HEK293T (cell line): ENCODE results near the gene ECE2.

Source experiments
- CTCF ChIA-PET: fragments of 350-600 bp; formaldehyde crosslinking; extraction: SDS; loops from one replicate; lab custom pipeline; 2021; ENCODE audit warnings: antibody characterized with exemption, inconsistent platforms; lab: Yijun Ruan, JAX
- POLR2A ChIA-PET: fragments of 350-600 bp; formaldehyde crosslinking; extraction: SDS; loops from one replicate; lab custom pipeline; 2020; ENCODE audit warnings: antibody characterized with exemption, inconsistent platforms; lab: Yijun Ruan, JAX
- DNase-seq: peaks from one replicate; pipeline ENCODE4 v3.0.0; 2012; ENCODE audit warnings: mixed read lengths; ENCODE audit errors: extremely low spot score
- ARNT ChIP-seq: fragments of 450-650 bp; IDR thresholded peaks from 2 replicates; pipeline ENCODE4 v1.6.1; 2017; ENCODE audit warnings: mild to moderate bottlenecking
- BHLHE40 ChIP-seq: fragments of 450-650 bp; IDR thresholded peaks from 2 replicates; pipeline ENCODE4 v1.6.1; 2016; ENCODE audit warnings: mild to moderate bottlenecking, moderate library complexity, borderline replicate concordance
- CTBP1 ChIP-seq: fragments of 450-650 bp; IDR thresholded peaks from 2 replicates; pipeline ENCODE4 v1.6.1; 2016; ENCODE audit warnings: borderline replicate concordance
- ELF4 ChIP-seq: fragments of 450-650 bp; IDR thresholded peaks from 2 replicates; pipeline ENCODE4 v1.6.1; 2017; ENCODE audit warnings: antibody characterized with exemption
- FOXA1 ChIP-seq: fragments of 450-650 bp; IDR thresholded peaks from 2 replicates; pipeline ENCODE4 v1.6.1; 2016; ENCODE audit warnings: mild to moderate bottlenecking
- FOXK2 ChIP-seq: fragments of 450-650 bp; IDR thresholded peaks from 2 replicates; pipeline ENCODE4 v1.6.1; 2016; ENCODE audit warnings: mild to moderate bottlenecking
- FOXM1 ChIP-seq: fragments of 450-650 bp; IDR thresholded peaks from 2 replicates; pipeline ENCODE4 v1.6.1; 2017; ENCODE audit warnings: mild to moderate bottlenecking, borderline replicate concordance
- HDGF ChIP-seq: fragments of 450-650 bp; IDR thresholded peaks from 2 replicates; pipeline ENCODE4 v1.6.1; 2017; ENCODE audit warnings: antibody characterized with exemption, borderline replicate concordance
- L3MBTL2 ChIP-seq: fragments of 450-650 bp; conservative IDR thresholded peaks from 2 replicates; pipeline ENCODE4 v1.6.1; 2016; ENCODE audit warnings: mild to moderate bottlenecking
- LEF1 ChIP-seq: fragments of 450-650 bp; IDR thresholded peaks from 2 replicates; pipeline ENCODE4 v1.6.1; 2017; ENCODE audit warnings: mild to moderate bottlenecking, borderline replicate concordance
- NFRKB ChIP-seq: fragments of 450-650 bp; IDR thresholded peaks from 2 replicates; pipeline ENCODE4 v1.6.1; 2016; ENCODE audit warnings: mild to moderate bottlenecking, moderate library complexity
- SP1 ChIP-seq: fragments of 450-650 bp; IDR thresholded peaks from 2 replicates; pipeline ENCODE4 v1.6.1; 2017
- SUZ12 ChIP-seq: fragments of 450-650 bp; IDR thresholded peaks from 2 replicates; pipeline ENCODE4 v1.6.1; 2016; ENCODE audit warnings: mild to moderate bottlenecking
- TARDBP ChIP-seq: fragments of 450-650 bp; IDR thresholded peaks from 2 replicates; pipeline ENCODE4 v1.6.1; 2016
- ZNF384 ChIP-seq: fragments of 450-650 bp; IDR thresholded peaks from 2 replicates; pipeline ENCODE4 v1.6.1; 2016
- TF ChIP-seq, protein P1 (sequence below): fragments of 450-650 bp; IDR thresholded peaks from 2 replicates; pipeline ENCODE4 v1.6.1; 2016

ECE2 gene

GRCh38 chr3:184235381-184236032 lies 40.3 kb upstream of the ECE2 start:
- POLR2A ChIA-PET, result interaction anchor here (2.5 kb wide), 1 partner anchor 7 kb away, joined by 8 read pairs; the partner anchor contains the start of gene VWA5B2
- TF ChIP-seq FOXK2 (no peak), FOXM1 (no peak), FOXA1 (no peak), BHLHE40 (no peak), SUZ12 (no peak), ZNF384 (no peak), ARNT (no peak), TARDBP (no peak), CTBP1 (no peak), SP1 (no peak), ELF4 (no peak), NFRKB (no peak), HDGF (no peak)
- TF ChIP-seq, protein P1, sequence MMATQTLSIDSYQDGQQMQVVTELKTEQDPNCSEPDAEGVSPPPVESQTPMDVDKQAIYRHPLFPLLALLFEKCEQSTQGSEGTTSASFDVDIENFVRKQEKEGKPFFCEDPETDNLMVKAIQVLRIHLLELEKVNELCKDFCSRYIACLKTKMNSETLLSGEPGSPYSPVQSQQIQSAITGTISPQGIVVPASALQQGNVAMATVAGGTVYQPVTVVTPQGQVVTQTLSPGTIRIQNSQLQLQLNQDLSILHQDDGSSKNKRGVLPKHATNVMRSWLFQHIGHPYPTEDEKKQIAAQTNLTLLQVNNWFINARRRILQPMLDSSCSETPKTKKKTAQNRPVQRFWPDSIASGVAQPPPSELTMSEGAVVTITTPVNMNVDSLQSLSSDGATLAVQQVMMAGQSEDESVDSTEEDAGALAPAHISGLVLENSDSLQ, result no peak
- no peak for DNase-seq
- CTCF ChIA-PET, result no interaction called here

DNA sequence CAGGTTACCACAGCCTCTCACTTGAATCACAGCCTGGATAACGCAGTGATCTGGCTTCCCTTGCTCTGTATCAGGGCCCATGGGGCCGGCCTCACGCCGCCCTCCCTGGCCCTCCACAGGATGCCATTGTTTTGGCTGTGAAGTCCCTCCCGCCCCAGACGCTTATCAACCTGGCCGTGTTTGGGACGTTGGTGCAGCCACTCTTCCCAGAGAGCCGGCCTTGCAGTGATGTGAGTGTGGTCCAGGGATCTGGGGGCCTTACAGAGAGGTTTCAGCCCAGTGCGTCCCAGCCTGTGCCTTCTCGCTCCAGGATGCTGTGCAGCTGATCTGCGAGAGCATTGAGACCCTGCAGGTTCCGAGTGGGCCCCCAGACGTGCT lies 39.8 kb upstream of the ECE2 start:
- no peak for TF ChIP-seq ZNF384
- no peak for TF ChIP-seq FOXM1
- TF ChIP-seq SUZ12, result no peak
- no peak for TF ChIP-seq SP1
- no peak for TF ChIP-seq CTBP1
- no peak for TF ChIP-seq TARDBP
- no peak for TF ChIP-seq ELF4
- no peak for TF ChIP-seq LEF1
- no peak for TF ChIP-seq L3MBTL2
- TF ChIP-seq, protein P1, result no peak
- TF ChIP-seq FOXK2, result no peak
- TF ChIP-seq FOXA1, result no peak
- no peak for TF ChIP-seq BHLHE40
- TF ChIP-seq HDGF, result no peak
- TF ChIP-seq ARNT, result no peak
- no peak for TF ChIP-seq NFRKB
- DNase-seq, result no peak
- POLR2A ChIA-PET, result interaction anchor here (2.5 kb wide), 1 partner anchor 7 kb away, joined by 8 read pairs; the partner anchor contains the start of gene VWA5B2
- CTCF ChIA-PET, result interaction anchor here (1.2 to 1.6 kb wide), 2 partner anchors 8 to 10 kb away, joined by 3 to 6 read pairs; no protein-coding TSS in a partner anchor

DNA sequence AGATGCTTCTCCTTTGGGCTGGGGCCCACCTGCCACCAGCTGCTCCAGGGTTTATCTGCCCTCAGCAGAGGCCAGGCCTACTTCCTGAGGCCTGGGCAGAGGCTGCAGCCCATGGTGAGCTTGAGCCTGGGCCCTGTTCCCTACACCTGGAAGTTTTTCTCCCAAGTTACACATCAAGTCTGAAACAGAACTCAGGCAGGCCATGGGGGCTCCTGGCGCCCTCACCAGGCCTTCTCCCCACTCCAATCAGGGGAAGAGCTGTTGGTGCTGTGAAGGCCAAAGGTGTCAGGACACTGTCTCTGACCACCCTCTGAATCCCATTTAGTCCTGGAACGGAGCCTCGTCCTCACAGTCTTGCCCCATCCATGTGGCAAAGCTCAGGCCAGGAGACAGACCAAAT lies 39.2 kb upstream of the ECE2 start:
- POLR2A ChIA-PET, result interaction anchor here (2.5 kb wide), 1 partner anchor 8 kb away, joined by 8 read pairs; the partner anchor contains the start of gene VWA5B2
- DNase-seq, result no peak
- no peak for TF ChIP-seq LEF1
- TF ChIP-seq FOXK2, result no peak
- no peak for TF ChIP-seq FOXM1
- no peak for TF ChIP-seq CTBP1
- TF ChIP-seq ARNT, result no peak
- no peak for TF ChIP-seq ELF4
- no peak for TF ChIP-seq ZNF384
- TF ChIP-seq, protein P1, result no peak
- TF ChIP-seq SP1, result no peak
- no peak for TF ChIP-seq FOXA1
- TF ChIP-seq SUZ12, result no peak
- TF ChIP-seq BHLHE40, result no peak
- no peak for TF ChIP-seq NFRKB
- TF ChIP-seq HDGF, result no peak
- no peak for TF ChIP-seq TARDBP
- no peak for TF ChIP-seq L3MBTL2
- CTCF ChIA-PET, result interaction anchor here (1.2 to 1.6 kb wide), 2 partner anchors 9 to 10 kb away, joined by 3 to 6 read pairs; no protein-coding TSS in a partner anchor

GRCh38 chr3:184237211-184237610 lies 38.6 kb upstream of the ECE2 start:
- POLR2A ChIA-PET, result interaction anchor here (2.5 kb wide), 1 partner anchor 8 kb away, joined by 8 read pairs; the partner anchor contains the start of gene VWA5B2
- TF ChIP-seq TARDBP, result no peak
- no peak for TF ChIP-seq BHLHE40
- no peak for TF ChIP-seq L3MBTL2
- TF ChIP-seq LEF1, result no peak
- no peak for TF ChIP-seq NFRKB
- TF ChIP-seq FOXA1, result no peak
- no peak for TF ChIP-seq ARNT
- TF ChIP-seq SP1, result no peak
- TF ChIP-seq FOXK2, result no peak
- no peak for TF ChIP-seq SUZ12
- no peak for TF ChIP-seq FOXM1
- TF ChIP-seq ELF4, result no peak
- TF ChIP-seq CTBP1, result no peak
- CTCF ChIA-PET, result interaction anchor here (0.6 to 1.6 kb wide), 3 partner anchors 9 to 22 kb away, joined by 3 to 6 read pairs (median 4); no protein-coding TSS in a partner anchor
- no peak for DNase-seq

- TF ChIP-seq LEF1 (no peak), HDGF (no peak), ZNF384 (no peak), BHLHE40 (no peak), SP1 (no peak), FOXA1 (no peak), TARDBP (no peak), FOXK2 (no peak), SUZ12 (no peak), FOXM1 (no peak), ARNT (no peak), ELF4 (no peak), CTBP1 (no peak), L3MBTL2 (no peak), NFRKB (no peak)
- TF ChIP-seq, protein P1, result no peak
- ChIA-PET POLR2A (interaction anchor here (2.5 kb wide), 1 partner anchor 9 kb away, joined by 8 read pairs; the partner anchor contains the start of gene VWA5B2), CTCF (interaction anchor here (0.6 to 1.0 kb wide), 2 partner anchors 10 to 23 kb away, joined by 4 to 7 read pairs; no protein-coding TSS in a partner anchor)
- no peak for DNase-seq
Observed at GRCh38 chr3:184237807-184238206, 38.0 kb upstream of the ECE2 start.
